GM19324 (cell line): ENCODE measurements around the gene WDR18.

Source experiments
- ATAC-seq: cut with Tn5 transposase; IDR thresholded peaks from one replicate; pipeline ENCODE4 v1.9.1; 2021; ENCODE audit warnings: mild to moderate bottlenecking, moderate library complexity; ENCODE audit not compliant: unreplicated experiment, low FRiP score

Gene WDR18

GRCh38 chr19:1004803-1005664, 20.9 kb downstream of the WDR18 start:
- no peak for ATAC-seq

DNA sequence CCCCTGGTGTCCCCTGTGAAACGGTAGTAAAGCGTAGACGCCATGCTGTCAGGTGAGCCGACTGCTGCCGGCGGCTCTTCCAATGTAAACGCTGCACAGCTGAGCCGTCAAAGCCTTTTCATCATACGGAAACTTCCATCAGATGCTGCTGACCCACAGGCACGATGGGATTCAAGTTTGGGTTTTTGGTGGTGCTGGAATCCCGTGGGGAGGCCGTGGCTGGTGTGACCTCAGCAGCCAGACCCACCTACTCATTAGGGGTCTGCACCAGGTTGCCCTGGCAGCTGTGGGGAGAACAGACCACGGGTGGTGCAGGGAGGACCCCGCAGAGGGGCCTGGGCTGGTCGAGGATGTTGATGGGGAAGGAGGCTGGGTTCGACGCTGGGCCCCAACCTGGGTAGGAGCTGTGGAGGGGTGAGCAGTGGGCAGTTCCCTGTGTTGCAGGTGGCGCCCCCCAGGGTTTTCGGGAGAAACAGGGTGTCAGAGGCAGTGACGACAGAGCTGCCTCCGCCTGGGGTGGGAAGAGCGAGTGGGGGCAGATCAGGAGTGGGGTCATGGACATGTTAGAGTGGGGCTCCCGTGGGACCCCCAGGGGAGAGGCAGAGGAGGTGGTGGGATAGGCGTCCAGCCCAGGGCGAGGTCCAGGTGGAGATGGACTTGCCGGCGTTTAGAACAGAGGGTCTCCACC, 22.7 kb downstream of the WDR18 start:
- no peak for ATAC-seq

GRCh38 chr19:1007399-1008251, 23.5 kb downstream of the WDR18 start:
- no peak for ATAC-seq

GRCh38 chr19:1008268-1009040, 24.3 kb downstream of the WDR18 start:
- ATAC-seq, result no peak

DNA sequence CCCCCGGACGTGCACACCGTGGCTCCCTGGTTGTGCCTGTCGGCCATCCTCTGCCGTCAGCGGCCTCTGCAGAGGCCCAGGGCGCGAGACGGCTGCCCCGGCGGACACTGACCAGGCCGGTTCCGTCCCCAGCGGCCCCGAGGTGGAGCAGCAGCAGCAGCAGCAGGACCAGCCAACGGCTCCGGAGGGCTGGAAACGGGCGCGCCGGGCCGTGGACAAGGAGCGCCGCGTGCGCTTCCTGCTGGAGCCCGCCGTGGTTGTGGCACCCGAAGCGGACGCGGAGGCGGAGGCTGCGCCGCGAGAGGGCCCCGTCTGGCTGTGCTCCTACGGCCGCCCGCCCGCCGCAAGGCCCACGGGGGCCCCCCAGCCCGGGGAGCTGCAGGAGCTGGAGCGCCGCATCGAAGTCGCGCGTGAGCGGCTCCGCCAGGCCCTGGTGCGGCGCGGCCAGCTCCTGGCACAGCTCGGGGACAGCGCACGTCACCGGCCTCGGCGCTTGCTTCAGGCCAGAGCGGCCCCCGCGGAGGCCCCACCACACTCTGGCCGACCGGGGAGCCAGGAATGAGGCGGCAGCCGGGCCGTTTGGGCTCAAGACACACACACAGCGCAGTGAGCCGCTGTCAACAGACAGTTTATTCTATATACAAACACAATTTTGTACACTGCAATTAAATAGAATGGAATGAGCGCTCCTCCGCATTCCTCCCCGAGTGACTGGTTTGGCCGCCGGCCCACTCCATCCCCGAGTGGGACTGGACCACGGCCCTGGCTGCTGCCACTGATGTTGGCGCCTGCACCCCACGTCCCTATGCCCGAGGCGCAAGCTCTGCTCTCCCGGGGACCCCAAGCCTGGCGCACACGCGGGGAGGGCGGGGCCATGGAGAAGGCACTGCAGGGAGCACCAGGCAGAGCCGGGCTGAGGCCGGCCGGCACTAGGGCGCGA, 25.2 kb downstream of the WDR18 start:
- no peak for ATAC-seq

- ATAC-seq, result no peak
Observed at GRCh38 chr19:1009981-1010538, 25.9 kb downstream of the WDR18 start.

GRCh38 chr19:1010586-1011510, 26.7 kb downstream of the WDR18 start:
- no peak for ATAC-seq

DNA sequence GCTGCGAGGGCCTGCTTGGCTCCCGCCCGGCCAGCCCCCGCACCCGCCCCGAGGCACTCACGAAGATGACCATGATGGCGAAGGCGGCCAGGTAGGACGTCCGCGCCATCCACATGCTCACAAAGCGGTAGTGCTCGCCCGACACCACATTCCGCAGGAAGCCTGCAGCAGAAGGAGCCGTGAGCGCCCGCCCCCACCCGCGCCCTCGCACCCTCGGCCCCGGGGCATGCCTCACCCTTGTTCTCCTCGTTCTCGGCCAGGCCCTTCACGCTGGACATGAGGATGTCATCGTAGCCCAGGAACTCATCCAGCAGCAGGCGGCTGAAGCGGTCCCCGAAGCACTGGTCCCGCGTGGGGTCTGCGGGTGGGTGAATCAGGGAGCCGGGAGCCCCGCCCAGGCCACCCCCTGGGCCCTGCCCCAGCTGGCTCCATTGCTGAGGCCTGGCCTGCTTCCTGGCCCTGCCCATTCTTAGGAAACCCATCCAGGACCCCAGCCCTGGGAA, 27.7 kb downstream of the WDR18 start:
- ATAC-seq, result no peak

DNA sequence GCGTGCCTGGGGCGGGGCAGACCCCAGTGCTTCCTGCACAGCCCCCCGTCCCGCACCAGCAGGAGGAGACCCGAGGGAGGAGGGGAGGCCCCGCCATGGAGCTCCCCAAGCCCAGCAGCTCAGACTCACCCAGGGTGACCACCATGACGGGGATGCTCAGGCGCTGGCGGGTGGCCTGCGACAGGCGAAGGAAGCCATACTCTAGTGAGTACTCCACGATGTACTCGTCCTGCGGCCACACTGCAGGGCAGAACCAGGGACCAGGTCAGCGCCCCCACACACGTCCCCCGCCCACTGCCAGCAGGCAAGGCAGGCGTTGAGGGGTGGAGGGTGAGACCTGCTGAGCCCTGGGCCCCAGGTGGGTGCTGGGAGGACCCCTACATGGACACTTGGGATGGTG, 28.2 kb downstream of the WDR18 start:
- ATAC-seq, result no peak

DNA sequence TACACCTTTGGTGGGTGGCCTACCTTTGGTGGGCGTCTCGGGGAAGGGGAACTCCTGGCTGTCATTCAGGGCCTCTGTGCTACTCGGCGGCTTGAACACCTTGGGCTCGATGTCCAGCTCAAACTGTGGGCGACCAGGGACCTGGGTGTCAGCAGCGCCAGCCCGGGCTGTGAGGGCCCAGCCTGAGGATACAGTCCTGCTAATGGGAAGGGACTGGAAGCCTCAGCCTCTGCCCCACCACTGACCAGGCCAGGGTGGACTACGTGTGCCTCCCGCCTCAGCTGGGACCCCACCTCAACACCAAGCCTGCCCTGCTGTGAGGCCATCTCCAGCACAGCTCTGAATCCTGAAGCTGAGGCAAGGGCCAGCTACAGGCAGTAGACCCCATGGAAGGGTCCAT, 29.1 kb downstream of the WDR18 start:
- no peak for ATAC-seq

GRCh38 chr19:1014161-1015060, 30.3 kb downstream of the WDR18 start:
- ATAC-seq, result no peak

DNA sequence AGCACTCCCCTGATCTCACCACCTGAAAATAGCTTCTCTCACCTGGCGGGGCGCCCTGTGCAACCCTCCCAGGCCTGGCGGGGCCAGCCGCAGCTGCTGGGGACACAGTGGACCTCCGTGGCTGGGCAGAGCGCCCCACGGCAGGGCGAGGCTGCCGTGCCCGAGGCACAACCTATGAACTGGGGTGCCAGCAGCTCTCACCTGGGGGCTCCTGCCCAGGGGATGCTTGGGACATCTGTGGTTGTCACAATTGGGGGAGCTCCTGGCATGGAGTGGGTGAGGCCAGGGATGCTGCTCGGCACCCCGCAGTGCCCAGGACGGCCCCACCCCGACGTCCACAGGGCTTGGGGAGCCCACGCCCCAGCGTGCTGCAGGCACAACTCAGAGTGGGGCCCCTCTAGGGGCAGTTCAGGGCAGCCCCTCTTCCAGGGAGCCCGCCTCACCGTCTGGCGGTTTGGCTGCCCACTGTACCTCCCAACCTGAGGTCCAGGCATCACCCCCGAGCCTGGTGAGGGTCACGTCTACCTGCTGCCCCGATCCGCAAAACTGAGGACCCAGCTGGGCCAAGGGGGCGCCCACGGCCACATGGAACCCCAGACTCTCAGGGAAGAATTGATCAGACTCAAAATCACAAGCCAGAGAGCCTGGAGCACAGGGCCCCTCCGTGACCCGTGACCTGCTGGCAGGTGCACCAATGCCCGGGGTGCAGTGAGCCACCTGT, 31.1 kb downstream of the WDR18 start:
- ATAC-seq, result no peak

DNA sequence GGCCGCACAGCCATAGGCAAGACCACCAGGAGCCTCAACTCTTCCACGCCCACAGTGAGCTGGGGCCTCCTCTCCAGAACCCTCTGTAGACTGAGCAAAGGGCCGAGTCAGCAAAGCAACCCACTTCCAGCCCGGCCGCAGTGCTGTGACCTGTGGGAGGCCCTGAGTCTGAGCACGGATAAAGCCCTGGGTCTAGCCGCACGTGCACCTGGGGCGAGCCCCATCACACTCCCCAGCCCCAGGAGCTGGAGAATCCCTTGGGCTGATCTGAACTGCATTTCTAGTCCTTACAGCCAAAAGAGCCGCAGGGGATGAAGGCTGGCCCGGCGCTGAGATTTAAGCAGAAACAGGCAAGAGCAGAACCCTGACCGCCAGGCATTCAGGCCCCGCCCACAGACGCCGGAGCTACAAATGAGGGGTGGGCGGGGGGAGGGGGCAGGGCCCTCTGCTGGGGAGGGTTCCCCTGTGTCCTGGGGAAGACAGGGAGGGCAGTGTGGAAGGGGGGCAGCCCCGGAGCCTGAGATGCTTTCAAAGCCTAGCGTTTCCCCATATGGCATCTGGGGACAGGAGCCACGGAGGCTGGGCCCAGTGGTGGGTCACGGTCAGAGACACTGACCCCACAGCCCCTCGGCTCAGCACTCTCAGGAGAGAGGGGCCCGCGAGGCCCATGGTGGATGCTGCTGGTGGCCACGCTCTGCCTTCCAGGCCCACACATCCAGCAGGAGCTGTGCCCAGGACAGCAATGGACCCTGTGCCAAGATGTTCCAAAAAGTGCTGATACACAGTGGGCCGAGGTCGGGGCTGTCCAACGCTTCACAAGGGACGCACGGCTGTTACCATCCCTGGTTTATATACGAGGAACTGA, 31.9 kb downstream of the WDR18 start:
- ATAC-seq, result no peak

DNA sequence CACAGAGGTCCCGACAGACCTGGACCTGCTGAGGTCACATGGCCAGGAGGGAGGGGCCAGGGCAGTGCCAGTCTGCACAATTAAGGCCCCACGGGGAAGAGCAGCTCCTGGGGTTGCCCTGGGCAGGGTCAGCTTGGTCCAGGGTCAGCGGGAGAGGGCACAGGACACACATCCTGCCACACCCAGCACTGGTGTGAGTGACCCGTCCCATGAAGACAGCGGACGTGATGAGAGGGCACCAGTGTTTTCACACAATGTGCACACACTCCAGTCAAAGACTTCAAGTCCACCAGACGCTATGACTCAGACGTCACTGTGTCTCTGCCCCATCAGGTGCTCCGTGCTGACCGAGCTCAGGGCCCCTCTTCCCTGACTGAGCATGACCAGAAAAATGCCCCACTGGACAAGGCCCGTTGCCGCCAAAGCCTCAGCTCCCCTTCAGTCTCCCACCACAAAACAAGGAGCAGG, 32.5 kb downstream of the WDR18 start:
- no peak for ATAC-seq
